K562 (cell line): ENCODE results near the gene CRACR2B.

Source experiments
- L3MBTL2 ChIP-seq: fragments of 450-650 bp; IDR thresholded peaks from 2 replicates; pipeline ENCODE4 v1.6.1; 2016; ENCODE audit warnings: mild to moderate bottlenecking, moderate library complexity
- MAX ChIP-seq: sonication (generic); formaldehyde crosslinking; IDR thresholded peaks from 2 replicates; pipeline ENCODE4 v1.9.0; 2022; ENCODE audit warnings: mild to moderate bottlenecking, missing genetic modification reagents
- POLR3A ChIP-seq: IDR thresholded peaks from 2 replicates; pipeline ENCODE4 v1.6.1; 2011; ENCODE audit warnings: borderline replicate concordance, mild to moderate bottlenecking, moderate library complexity; ENCODE audit not compliant: insufficient read length, insufficient read depth; ENCODE audit errors: extremely low read depth
- ZNF695 ChIP-seq: fragments of 450-650 bp; formaldehyde crosslinking; IDR thresholded peaks from 2 replicates; pipeline ENCODE4 v1.4.0; 2020; ENCODE audit warnings: mild to moderate bottlenecking, moderate library complexity

GRCh38 chr11:849951-850774 lies 22.4 kb downstream of the CRACR2B start:
- TF ChIP-seq POLR3A (no peak), ZNF695 (CRISPR knock-in tag) (no peak), L3MBTL2 (no peak), MAX (no peak)
